NCI-H128 (cell line): ENCODE results near the gene BLOC1S6.
A peak's percentile ranks its signal among the peaks of the same experiment; 100 is the strongest.

ENCODE experiments used
- DNase-seq: peaks from one replicate; lab custom pipeline; 2025; ENCODE audit not compliant: unreplicated experiment; lab: John Stamatoyannopoulos, UW

BLOC1S6 gene

DNA sequence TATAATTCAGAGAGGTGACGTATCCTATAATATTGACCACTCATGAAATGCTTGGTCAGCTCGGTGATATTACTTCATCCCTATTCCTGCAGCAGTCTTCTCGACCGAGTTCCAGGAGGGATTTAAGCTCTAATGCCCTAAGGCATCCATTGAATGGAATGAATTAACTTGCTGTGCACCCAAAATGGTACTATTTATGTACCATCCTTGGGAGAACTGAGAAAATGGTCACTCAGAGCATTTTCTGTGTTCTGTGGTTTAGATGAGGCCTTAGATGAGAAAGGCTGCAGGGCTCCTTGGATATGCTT lies 638 bp downstream of the BLOC1S6 start:
- DNase-seq: no peak

DNA sequence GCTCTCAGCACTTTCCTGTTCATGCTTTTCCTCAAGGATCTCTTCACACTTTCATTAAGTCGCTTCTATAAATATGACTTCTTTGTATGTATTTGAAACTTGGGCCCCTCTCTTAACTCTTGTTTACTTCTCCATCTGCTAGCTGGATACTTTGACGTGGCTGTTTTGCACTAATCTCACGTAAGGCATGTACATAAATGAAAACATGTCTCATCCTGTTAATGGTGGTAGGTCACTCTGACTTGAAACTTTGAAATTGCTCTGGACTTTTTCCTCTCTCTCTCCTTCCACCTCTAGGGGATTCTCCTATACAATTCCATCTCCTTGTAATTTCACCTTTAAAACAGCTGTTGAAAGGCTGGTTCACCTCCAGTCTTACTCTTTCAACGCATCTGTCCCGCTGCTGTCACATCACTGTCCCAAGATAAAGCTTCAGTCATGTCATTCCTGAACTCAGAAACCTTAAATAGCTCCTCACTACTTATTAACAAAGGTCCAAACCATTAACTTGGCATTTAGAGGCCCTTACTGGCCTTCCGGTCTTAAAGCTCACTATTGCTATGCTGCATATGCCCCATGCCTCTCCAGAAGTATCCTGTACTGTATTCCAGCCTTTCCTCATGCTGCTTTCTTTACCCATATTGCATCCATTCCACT lies 1.2 kb downstream of the BLOC1S6 start:
- no peak for DNase-seq

GRCh38 chr15:45589256-45589655 lies 2.1 kb downstream of the BLOC1S6 start:
- DNase-seq: no peak

DNA sequence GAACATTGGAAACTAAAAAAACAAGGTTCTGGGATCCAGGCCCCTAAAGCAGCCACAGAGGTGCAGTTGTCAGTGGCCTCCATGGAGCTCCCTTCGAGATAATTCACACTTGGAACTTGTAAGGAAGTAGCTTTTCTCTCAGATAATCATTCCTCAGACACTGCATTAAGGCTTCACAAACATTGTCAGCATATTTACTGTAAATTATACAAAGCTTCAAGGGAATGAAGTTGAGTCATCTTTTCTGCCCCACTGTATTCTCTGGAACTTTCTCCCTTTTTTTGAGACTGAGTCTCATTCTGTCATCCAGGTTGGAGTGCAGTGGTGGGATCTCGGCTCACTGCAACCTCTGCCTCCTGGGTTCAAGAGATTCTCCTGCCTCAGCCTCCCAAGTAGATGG lies 7.1 kb downstream of the BLOC1S6 start:
- DNase-seq: no peak

DNA sequence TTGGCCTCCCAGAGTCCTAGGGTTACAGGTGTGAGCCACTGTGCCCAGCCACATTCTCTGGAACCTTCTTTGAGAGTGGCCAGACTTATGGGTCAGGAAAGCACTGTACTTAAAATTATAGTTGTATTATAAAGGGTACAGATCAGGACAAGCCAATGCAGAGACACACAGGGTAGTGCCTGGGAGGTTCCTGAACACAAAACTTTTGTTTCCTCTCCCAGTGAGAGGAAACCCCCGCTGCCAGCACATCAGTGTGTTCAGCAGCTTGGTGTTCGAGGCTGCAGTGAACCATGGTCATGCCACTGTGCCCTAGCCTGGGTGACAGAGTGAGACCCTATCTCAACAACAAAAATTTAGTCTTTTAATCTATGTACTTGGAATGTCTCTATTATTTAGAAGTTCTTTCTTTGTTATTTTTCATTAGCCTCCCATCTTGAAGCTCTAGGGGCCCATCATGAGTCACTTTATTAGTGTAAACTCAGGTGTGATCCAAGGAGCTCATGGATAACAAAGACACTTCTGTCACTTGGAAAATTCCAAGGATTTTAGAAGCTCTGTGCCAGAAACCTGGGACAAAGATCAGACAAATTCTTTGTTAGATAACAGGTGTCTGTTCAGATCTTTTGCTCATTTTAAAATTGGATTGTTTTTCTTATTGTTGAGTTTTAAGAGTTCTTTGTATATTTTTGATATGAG lies 7.8 kb downstream of the BLOC1S6 start:
- no peak for DNase-seq

GRCh38 chr15:45603881-45604280 lies 16.7 kb downstream of the BLOC1S6 start:
- no peak for DNase-seq

GRCh38 chr15:45604326-45604725 lies 17.1 kb downstream of the BLOC1S6 start:
- no peak for DNase-seq

DNA sequence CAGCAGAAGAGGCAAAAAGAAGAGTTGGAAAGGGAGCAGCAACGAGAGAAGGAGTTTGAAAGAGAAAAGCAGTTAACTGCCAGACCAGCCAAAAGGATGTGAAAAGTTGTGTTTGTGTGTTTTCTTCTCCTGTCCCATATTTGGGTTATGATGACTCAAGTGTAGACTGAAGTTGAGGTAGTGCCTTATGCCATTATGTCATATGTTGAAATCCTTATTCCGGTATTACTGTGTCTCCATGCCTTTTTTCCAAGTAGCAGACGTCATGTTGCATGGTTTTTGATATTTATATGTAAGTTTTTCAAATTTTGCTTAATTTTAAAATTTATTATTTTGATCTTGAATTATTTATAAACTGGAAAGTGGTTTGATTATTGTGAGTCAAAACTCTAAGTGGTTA lies 19.2 kb downstream of the BLOC1S6 start:
- no peak for DNase-seq

DNA sequence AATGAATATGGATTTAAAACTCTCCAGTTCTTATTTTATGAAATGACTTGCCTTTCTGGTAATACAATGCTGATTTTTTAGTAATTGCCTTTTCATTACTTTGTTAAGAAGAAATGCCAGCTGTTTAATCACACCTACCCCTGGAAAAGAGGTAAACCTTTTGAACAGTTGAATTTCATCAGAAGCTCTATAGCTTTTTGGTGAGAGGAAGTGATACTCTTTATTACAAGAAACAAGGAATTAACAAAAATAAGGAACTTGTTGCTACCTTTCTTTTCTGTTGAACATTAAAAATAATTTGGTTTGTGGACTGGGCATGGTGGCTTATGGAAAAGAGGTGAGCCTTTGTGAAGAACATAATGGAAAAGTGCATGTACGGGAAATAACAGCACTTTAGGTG lies 19.7 kb downstream of the BLOC1S6 start:
- DNase-seq: no peak

DNA sequence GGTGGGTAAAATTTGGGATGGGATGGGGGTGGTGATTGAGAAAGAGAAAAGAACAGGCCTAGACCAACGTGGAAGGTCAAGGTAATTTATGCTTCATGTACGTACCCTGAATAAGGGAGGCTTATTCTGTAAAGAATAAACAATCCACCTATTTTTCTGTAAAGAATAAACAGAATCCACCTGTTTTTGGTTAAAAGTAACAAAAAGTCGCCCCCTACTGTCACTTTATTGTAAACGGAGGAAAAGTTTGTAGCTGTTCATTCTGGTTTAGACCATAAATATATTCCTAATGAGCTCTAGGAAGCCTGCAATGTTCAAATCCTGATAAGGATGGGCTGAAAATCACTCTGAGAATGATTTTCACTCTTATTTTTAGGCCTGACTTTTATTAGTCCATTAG lies 24.1 kb downstream of the BLOC1S6 start:
- DNase-seq: no peak

GRCh38 chr15:45612790-45613415 lies 25.7 kb downstream of the BLOC1S6 start:
- DNase-seq: no peak

- no peak for DNase-seq
Measured at GRCh38 chr15:45616901-45617323, 29.7 kb downstream of the BLOC1S6 start.

- DNase-seq: peak; percentile 33
Measured at GRCh38 chr15:45618813-45619212, 31.6 kb downstream of the BLOC1S6 start.

DNA sequence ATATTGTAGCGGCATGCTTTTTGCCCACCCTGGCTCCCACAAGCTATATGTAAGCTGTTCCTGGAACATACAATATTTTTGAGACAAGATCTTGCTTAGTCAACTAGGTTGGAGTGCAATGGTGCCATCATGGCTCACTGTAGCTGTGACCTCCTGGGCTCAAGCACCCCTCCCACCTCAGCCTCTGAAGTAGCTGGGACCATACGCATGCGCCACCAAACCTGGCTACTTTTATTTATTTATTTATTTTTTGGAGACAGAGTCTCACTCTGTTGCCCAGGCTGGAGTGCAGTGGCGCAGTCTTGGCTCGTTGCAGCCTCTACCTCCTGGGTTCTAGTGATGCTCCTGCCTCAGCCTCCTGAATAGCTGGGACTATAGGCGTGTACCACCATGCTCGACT lies 41.0 kb downstream of the BLOC1S6 start:
- no peak for DNase-seq

- no peak for DNase-seq
Measured at GRCh38 chr15:45630917-45631691, 43.9 kb downstream of the BLOC1S6 start.

DNA sequence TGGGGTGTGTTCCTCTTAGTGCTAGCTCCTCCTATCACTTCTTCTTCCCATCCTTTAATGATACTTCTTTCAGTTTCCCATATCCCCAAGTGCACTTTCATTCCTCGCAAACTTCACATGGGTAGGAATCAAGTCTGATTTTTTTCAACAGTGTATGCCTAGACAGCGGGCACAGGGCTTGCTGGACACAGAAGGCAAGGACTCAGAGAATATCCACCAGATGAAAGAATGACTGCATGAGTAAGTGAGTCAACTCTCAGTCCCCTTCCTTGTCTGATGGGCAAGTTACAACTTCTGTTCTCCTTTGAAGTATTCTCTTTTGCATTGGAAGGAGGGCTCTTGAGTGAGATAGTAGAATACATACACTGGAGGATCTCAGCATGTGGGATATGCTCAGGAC lies 44.6 kb downstream of the BLOC1S6 start:
- no peak for DNase-seq

DNA sequence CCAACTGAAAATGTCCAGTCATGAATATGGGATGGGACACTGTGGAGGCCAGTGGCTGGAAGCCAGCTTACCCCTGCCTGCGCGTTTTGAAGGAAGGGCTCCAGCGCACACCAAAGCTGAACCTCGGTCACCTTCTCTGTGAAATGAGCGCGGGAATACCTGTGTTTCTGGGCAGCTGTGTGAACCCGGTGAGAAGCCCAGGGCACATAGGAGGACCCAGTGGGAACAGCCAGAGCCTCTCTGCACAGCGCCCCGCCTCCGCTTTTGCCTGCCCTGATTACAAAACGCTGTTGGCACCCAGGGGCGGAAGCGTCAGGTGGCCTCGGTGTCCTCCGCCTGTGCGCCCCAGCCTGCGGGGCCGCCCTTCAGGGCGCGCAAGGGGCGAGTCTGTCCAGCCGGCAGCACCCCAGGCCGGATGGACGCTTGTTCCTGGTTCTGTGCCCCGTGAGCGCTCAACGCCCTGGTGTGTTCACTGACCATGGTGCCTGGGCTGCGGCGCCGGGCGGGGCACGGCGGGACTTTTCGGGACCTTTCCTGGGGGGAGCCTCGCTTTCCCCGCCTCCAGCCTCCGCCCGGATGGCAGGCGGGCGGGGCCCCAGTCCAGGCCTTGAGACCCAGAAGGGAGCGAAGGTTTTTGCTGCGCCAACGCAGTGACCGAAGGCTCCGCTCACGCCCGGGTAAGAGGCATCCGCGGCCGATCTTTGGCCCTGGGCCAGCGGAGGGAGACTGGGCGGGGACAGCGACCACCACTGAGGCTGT lies 47.4 kb downstream of the BLOC1S6 start, which contains the start of gene SQOR:
TSS of gene SQOR (plus strand) at position 598 of the 759 bp plus-strand sequence. CDS start 23,895 bp downstream, outside the sequence.
- no peak for DNase-seq

DNA sequence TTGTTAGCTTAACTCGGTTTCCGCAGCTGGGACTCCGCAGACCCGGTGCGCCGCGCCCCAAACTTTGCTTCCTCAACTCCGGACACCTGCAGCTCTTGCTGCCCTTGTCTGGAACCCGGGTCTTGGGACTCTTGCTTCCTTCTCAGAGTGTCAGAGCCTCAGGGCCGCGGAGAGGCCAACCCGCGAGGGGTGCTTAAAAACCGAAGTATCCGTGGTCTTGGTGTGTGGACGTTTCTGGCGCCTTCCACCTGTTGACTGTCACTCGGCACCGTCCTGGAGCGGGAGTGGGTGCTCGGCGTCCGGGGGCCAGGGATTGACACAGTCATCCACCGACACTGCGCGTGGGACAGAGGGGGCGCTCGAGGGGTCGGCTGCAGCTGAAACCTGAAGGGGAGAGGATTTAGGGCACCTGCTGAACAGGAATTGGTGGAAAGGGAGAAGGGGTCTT lies 48.0 kb downstream of the BLOC1S6 start:
- DNase-seq: no peak

GRCh38 chr15:45635763-45636292 lies 48.6 kb downstream of the BLOC1S6 start:
- no peak for DNase-seq

GRCh38 chr15:45637141-45637540 lies 50.0 kb downstream of the BLOC1S6 start:
- DNase-seq: no peak
